ENCODE data around the gene ADAM23. TPM values are rescaled to one million over a fixed set of nuclear protein-coding genes. Genes with fewer than 3 reads are reported as not detected.
A peak's percentile ranks its signal among the peaks of the same experiment; 100 is the strongest.

ADAM23 gene
- total and polyA plus RNA-seq, 2 experiments from 2014 or later = 11.8 to 15.9 TPM

DNA sequence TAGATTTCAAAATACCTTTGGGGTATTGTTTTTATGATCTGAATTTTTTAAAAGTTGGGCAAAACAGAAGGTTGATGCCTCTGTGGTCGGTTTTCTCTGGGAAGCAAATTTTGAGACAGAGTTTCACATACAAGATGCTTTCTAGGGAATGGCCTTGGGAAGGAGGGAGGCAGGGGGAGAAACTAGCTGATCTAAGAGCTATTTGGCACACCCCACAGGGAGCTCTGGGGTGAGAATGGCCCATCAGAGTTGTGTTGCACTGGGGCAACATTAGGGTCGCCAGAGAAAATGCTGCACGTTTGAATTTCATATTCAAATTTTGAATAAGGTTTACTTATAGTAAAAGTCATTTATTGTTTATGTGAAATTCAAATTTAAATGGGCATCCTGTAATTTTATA, 11.9 kb upstream of the ADAM23 start (continued):
- TF ChIP-seq, protein P1, sequence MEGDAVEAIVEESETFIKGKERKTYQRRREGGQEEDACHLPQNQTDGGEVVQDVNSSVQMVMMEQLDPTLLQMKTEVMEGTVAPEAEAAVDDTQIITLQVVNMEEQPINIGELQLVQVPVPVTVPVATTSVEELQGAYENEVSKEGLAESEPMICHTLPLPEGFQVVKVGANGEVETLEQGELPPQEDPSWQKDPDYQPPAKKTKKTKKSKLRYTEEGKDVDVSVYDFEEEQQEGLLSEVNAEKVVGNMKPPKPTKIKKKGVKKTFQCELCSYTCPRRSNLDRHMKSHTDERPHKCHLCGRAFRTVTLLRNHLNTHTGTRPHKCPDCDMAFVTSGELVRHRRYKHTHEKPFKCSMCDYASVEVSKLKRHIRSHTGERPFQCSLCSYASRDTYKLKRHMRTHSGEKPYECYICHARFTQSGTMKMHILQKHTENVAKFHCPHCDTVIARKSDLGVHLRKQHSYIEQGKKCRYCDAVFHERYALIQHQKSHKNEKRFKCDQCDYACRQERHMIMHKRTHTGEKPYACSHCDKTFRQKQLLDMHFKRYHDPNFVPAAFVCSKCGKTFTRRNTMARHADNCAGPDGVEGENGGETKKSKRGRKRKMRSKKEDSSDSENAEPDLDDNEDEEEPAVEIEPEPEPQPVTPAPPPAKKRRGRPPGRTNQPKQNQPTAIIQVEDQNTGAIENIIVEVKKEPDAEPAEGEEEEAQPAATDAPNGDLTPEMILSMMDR (conservative IDR thresholded peaks at IDR 0.05; ENCODE audit: low read depth in 2 of 2) = no peak

DNA sequence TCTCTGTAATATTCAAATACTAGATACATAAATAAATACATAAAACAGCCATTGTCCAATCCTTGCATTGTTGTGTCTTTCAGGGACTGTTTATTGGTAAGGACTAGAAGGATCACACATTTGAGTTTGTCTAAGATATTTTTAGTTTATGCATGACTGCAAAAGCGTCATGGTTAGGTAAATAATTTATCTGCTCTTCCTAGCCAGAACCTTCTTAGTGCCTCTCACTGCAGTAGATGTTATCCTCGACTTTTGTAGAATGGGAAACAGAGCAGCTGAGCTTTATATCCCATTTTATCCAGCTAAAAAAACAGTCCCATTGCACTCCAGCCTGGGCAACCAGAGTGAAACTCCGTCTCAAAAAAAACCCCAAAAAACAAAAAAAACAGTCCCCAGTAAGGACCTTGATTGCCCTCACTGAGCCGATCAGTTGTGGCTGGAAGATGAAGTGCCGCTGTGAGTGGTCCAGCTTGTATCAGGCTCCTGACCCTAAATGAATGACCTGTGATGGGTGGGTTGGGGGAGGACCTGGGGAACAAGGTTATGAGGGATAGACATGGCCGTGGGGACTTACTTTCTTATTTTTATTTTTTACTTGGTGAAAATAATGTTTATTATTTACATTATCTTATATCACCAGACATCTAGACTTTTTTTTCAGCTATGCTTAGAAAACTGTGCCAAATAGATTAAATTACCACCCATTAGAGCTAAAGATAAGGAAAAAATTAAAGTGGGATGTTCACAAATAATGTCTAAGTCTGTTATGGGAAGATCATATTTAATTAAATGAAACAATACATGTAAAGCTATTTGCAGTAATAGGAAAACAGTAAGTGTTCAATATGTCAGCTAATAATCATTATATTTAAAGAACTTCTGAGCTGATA, 10.9 kb upstream of the ADAM23 start:
- DNase-seq (ENCODE audit: low spot score) = no peak
- H3F3A ChIP-seq (replicated peaks; ENCODE audit: low read depth) = no peaks in the 10 kb centered on the region
- H3K9me2 ChIP-seq (ENCODE audit: insufficient read depth) = no peaks in the 10 kb centered on the region
- H3K79me2 ChIP-seq (replicated peaks; ENCODE audit: insufficient read depth) = no peaks in the 10 kb centered on the region
- peaks cover 6% of the 10 kb centered on the region; the same call in 1 of the 3 replicates for H3K4me1 Mint-ChIP-seq
- H3K4me3 Mint-ChIP-seq = no peak overlapping the region
- no peak overlapping the region for H3K27ac ChIP-seq (ENCODE audit: low read depth)
- peak; percentile 34; the same call in 2 of the 3 replicates for ATAC-seq
- no peaks in the 10 kb centered on the region for H3K27me3 ChIP-seq (ENCODE audit: insufficient read depth)
- H4K20me1 ChIP-seq (replicated peaks; ENCODE audit: insufficient read depth) = no peaks in the 10 kb centered on the region
- H3K27me3 Mint-ChIP-seq (ENCODE audit: insufficient read depth, low read depth, poor library complexity) = peaks cover 2% of the 10 kb centered on the region
- H3K4me1 ChIP-seq (ENCODE audit: insufficient read depth) = no peaks in the 10 kb centered on the region
- no peak overlapping the region for H3K27ac Mint-ChIP-seq
- no peaks in the 10 kb centered on the region for H3K36me3 Mint-ChIP-seq (ENCODE audit: low read depth)
- H3K4me3 ChIP-seq = no peak overlapping the region
- no peak overlapping the region for H2AFZ ChIP-seq
- TF ChIP-seq, protein P2, sequence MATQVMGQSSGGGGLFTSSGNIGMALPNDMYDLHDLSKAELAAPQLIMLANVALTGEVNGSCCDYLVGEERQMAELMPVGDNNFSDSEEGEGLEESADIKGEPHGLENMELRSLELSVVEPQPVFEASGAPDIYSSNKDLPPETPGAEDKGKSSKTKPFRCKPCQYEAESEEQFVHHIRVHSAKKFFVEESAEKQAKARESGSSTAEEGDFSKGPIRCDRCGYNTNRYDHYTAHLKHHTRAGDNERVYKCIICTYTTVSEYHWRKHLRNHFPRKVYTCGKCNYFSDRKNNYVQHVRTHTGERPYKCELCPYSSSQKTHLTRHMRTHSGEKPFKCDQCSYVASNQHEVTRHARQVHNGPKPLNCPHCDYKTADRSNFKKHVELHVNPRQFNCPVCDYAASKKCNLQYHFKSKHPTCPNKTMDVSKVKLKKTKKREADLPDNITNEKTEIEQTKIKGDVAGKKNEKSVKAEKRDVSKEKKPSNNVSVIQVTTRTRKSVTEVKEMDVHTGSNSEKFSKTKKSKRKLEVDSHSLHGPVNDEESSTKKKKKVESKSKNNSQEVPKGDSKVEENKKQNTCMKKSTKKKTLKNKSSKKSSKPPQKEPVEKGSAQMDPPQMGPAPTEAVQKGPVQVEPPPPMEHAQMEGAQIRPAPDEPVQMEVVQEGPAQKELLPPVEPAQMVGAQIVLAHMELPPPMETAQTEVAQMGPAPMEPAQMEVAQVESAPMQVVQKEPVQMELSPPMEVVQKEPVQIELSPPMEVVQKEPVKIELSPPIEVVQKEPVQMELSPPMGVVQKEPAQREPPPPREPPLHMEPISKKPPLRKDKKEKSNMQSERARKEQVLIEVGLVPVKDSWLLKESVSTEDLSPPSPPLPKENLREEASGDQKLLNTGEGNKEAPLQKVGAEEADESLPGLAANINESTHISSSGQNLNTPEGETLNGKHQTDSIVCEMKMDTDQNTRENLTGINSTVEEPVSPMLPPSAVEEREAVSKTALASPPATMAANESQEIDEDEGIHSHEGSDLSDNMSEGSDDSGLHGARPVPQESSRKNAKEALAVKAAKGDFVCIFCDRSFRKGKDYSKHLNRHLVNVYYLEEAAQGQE (IDR thresholded peaks at IDR 0.05; ENCODE audit: unreplicated experiment) = no peak
- TF ChIP-seq EZH2 (IDR thresholded peaks at IDR 0.05; ENCODE audit: low read depth, unreplicated experiment) = no peak
- no peak overlapping the region for H3K4me2 ChIP-seq
- no peaks in the 10 kb centered on the region for H3K9me3 Mint-ChIP-seq
- H3K36me3 ChIP-seq (ENCODE audit: insufficient read depth) = no peaks in the 10 kb centered on the region

DNA sequence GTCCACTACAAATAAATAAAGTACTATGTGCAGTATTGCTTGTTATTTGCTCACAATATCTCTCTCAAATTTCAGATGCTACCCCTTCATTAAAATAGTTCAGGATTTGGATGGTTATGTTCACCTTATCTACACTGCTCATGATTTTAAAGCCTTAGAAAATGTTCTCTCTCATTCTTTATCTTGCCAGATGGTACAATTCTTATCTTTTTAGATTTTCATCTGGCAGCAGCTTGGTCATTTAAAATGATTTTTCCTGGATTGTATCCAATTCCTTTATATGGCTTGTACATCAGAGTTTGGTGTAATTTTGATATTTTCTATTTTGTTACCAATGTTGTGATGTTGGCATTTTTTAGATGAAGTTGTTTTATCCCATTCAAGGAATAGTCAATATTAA, 10.1 kb upstream of the ADAM23 start:
- H3K27me3 Mint-ChIP-seq (ENCODE audit: insufficient read depth, low read depth, poor library complexity) = peaks cover 2% of the 10 kb centered on the region
- H3F3A ChIP-seq (replicated peaks; ENCODE audit: low read depth) = no peaks in the 10 kb centered on the region
- H3K4me1 Mint-ChIP-seq = peaks cover 11% of the 10 kb centered on the region; the same call in 2 of the 3 replicates
- H3K9me2 ChIP-seq (ENCODE audit: insufficient read depth) = no peaks in the 10 kb centered on the region
- H3K4me3 Mint-ChIP-seq = no peak overlapping the region
- peaks cover 3% of the 10 kb centered on the region for H3K4me1 ChIP-seq (ENCODE audit: insufficient read depth)
- no peak overlapping the region for H3K27ac ChIP-seq (ENCODE audit: low read depth)
- H4K20me1 ChIP-seq (replicated peaks; ENCODE audit: insufficient read depth) = no peaks in the 10 kb centered on the region
- no peaks in the 10 kb centered on the region for H3K36me3 Mint-ChIP-seq (ENCODE audit: low read depth)
- no peaks in the 10 kb centered on the region for H3K27me3 ChIP-seq (ENCODE audit: insufficient read depth)
- DNase-seq (ENCODE audit: low spot score) (no peak), ATAC-seq (no peak)
- H2AFZ ChIP-seq = no peak overlapping the region
- H3K9me3 Mint-ChIP-seq = no peaks in the 10 kb centered on the region
- H3K36me3 ChIP-seq (ENCODE audit: insufficient read depth) = no peaks in the 10 kb centered on the region
- H3K79me2 ChIP-seq (replicated peaks; ENCODE audit: insufficient read depth) = no peaks in the 10 kb centered on the region
- no peak overlapping the region for H3K4me3 ChIP-seq
- H3K27ac Mint-ChIP-seq = no peak overlapping the region
- no peak overlapping the region for H3K4me2 ChIP-seq
- TF ChIP-seq, protein P3, sequence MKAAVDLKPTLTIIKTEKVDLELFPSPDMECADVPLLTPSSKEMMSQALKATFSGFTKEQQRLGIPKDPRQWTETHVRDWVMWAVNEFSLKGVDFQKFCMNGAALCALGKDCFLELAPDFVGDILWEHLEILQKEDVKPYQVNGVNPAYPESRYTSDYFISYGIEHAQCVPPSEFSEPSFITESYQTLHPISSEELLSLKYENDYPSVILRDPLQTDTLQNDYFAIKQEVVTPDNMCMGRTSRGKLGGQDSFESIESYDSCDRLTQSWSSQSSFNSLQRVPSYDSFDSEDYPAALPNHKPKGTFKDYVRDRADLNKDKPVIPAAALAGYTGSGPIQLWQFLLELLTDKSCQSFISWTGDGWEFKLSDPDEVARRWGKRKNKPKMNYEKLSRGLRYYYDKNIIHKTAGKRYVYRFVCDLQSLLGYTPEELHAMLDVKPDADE (IDR thresholded peaks at IDR 0.05) = no peak
- no peak for TF ChIP-seq EZH2phosphoT487 (IDR thresholded peaks at IDR 0.05; ENCODE audit: unreplicated experiment)
- no peak for TF ChIP-seq JUNB (IDR thresholded peaks at IDR 0.05; ENCODE audit: unreplicated experiment)
- TF ChIP-seq ZNF114 (CRISPR knock-in tag; IDR thresholded peaks at IDR 0.05) = no peak
- no peak for TF ChIP-seq NANOG (IDR thresholded peaks at IDR 0.05; ENCODE audit: borderline replicate concordance)
- no peak for TF ChIP-seq CREB1 (CRISPR knock-in tag; IDR thresholded peaks at IDR 0.05; ENCODE audit: low read depth)
- TF ChIP-seq, protein P1 (conservative IDR thresholded peaks at IDR 0.05; ENCODE audit: low read depth in 2 of 2) = no peak
- no peak for TF ChIP-seq EZH2 (IDR thresholded peaks at IDR 0.05; ENCODE audit: low read depth, unreplicated experiment)

Measured in GM23338 (cell line).